Measurements from ENCODE around the gene ZNF605. TPM values are rescaled to one million over a fixed set of nuclear protein-coding genes. Genes with fewer than 3 reads are reported as not detected.

ZNF605 gene
- total and polyA plus RNA-seq, 9 of the 15 experiments (the other 6 are each of a cell fraction or from before 2014, with no cell fraction given) = 0.45 to 1.1 (median 0.68) TPM

GRCh38 chr12:132872975-132873421 is 83.1 kb downstream of the ZNF605 start (continued):
- TF ChIP-seq FOXM1 (IDR thresholded peaks at IDR 0.05; ENCODE audit: low read depth) (no peak), FOXM1 (CRISPR knock-in tag; IDR thresholded peaks at IDR 0.05; ENCODE audit: low read depth) (no peak), SMARCE1 (IDR thresholded peaks at IDR 0.05) (no peak), ZNF444 (CRISPR knock-in tag; IDR thresholded peaks at IDR 0.05) (no peak), SMARCA5 (IDR thresholded peaks at IDR 0.05) (no peak), ZBED1 (IDR thresholded peaks at IDR 0.05) (no peak), ZZZ3 (IDR thresholded peaks at IDR 0.05) (no peak)

GRCh38 chr12:132872073-132872855 is 83.8 kb downstream of the ZNF605 start:
- DNase-seq (ENCODE audit: extremely low read depth in 1 of 4, low spot score in 3 of 4) = no peak
- H3K36me3 ChIP-seq (ENCODE audit: control insufficient read depth, insufficient read depth, low read length) = peaks cover 50% of the 10 kb centered on the region; the same call in 2 of the 3 replicates
- TF ChIP-seq ZNF766 (CRISPR knock-in tag; conservative IDR thresholded peaks at IDR 0.05) (no peak), IFI16 (CRISPR knock-in tag; IDR thresholded peaks at IDR 0.05) (no peak), MYBL2 (IDR thresholded peaks at IDR 0.05; ENCODE audit: low read depth) (no peak), MYBL2 (CRISPR knock-in tag; IDR thresholded peaks at IDR 0.05; ENCODE audit: borderline replicate concordance) (no peak), HMBOX1 (IDR thresholded peaks at IDR 0.05) (no peak), HMGXB4 (CRISPR knock-in tag; IDR thresholded peaks at IDR 0.05) (no peak), VEZF1 (CRISPR knock-in tag; IDR thresholded peaks at IDR 0.05) (no peak), EZH2 (IDR thresholded peaks at IDR 0.05; ENCODE audit: borderline replicate concordance, low read depth, low read length) (no peak), FOXO4 (CRISPR knock-in tag; IDR thresholded peaks at IDR 0.05) (no peak), PHF20 (IDR thresholded peaks at IDR 0.05; ENCODE audit: partially characterized antibody) (no peak)

More at GRCh38 chr12:132872073-132872855, 83.8 kb downstream of the ZNF605 start:
- H3K4me3 ChIP-seq = no peak overlapping the region
- no peak overlapping the region for H2AFZ ChIP-seq (ENCODE audit: low read depth, low read length)
- no peak overlapping the region for H3K27ac ChIP-seq (ENCODE audit: extremely low read depth, low read depth, low read length)
- H3K27me3 ChIP-seq (ENCODE audit: control insufficient read depth in 2 of 2, insufficient read depth in 2 of 2, low read length in 2 of 2) = no peaks in the 10 kb centered on the region
- 91% methylated on average over 20 of the region's 21 CpGs for WGBS (ENCODE audit: insufficient coverage, low coverage, missing lambda C conversion rate)
- H3K9ac ChIP-seq (ENCODE audit: insufficient read depth in 1 of 2, low read depth in 2 of 2, low read length in 2 of 2) = no peak overlapping the region
- no peaks in the 10 kb centered on the region for H3K9me3 ChIP-seq (replicated peaks; ENCODE audit: control insufficient read depth, insufficient read depth, low read depth, low read length)
- in situ Hi-C loops (cut with MboI) (no loop called here), intact Hi-C loops (cut with micrococcal nuclease) (no loop called here)
- H3K4me1 ChIP-seq (replicated peaks in 1 of 2; ENCODE audit: control insufficient read depth in 2 of 2, insufficient read depth in 2 of 2, low read length in 2 of 2) = no peaks in the 10 kb centered on the region
- FAIRE-seq (no peak), ATAC-seq (no peak)
- H3K4me2 ChIP-seq (ENCODE audit: insufficient read depth, low read length) = no peak overlapping the region
- no peaks in the 10 kb centered on the region for H3K79me2 ChIP-seq (ENCODE audit: control insufficient read depth, insufficient read depth, low read length)
- POLR2A ChIA-PET = interaction anchor here (0.6 to 1.0 kb wide), 3 partner anchors 12 to 357 kb away, joined by 3 to 5 read pairs (median 4); no protein-coding TSS in a partner anchor
- H3K9me1 ChIP-seq (ENCODE audit: control insufficient read depth, insufficient read depth, low read length) = no peaks in the 10 kb centered on the region
- H4K20me1 ChIP-seq (replicated peaks; ENCODE audit: control insufficient read depth, insufficient read depth, low read length) = no peaks in the 10 kb centered on the region
- CTCF ChIA-PET (ENCODE audit: low intra/inter-chr PET ratio) = no interaction called here
- no TSS peak for BruUV-seq (replicated peaks)
